ENCODE results near the gene HP1BP3. TPM values are rescaled to one million over a fixed set of nuclear protein-coding genes. Genes with fewer than 3 reads are reported as not detected.
"Not testable (repeated sequence)": the region's sequence is repeated elsewhere in the genome, so short reads cannot be mapped to it uniquely, and the experiment has no call there.

The HP1BP3 gene
- total RNA-seq (2014; rRNA removed) = 201 and 218 TPM in 2 replicates
- polyA plus RNA-seq (2012) = 77.4 TPM

GRCh38 chr1:20787029-20787839 lies at the start of gene HP1BP3:
Gene HP1BP3, minus strand, starts transcription at chr1:20787307. Its CDS starts 6,867 bp downstream, at chr1:20780440.
- peak; percentile 62 for DNase-seq (ENCODE audit: low read depth)

GRCh38 chr1:20836230-20836629 lies 49.1 kb upstream of the HP1BP3 start:
- no peak for DNase-seq (ENCODE audit: low read depth)

DNA sequence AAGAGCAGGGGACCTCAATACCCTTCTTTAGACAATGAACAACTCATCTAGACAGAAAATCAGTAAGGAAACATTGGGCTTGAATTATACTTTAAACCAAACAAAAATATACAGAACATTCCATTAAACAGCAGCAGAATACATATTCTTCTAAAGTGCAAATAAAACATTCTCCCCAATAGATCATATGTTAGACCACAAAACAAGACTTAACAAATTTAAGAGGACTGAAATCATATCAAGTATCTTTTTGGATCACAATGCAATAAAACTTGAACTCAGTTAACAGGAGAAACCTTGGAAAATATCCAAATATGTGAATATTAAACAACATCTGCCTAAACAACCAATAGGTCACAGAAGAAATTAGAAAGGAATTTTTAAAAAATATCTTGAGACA lies 47.7 kb upstream of the HP1BP3 start:
- DNase-seq (ENCODE audit: low read depth) = peak; percentile 16

GRCh38 chr1:20834192-20834591 lies 47.1 kb upstream of the HP1BP3 start:
- no peak for DNase-seq (ENCODE audit: low read depth)

DNA sequence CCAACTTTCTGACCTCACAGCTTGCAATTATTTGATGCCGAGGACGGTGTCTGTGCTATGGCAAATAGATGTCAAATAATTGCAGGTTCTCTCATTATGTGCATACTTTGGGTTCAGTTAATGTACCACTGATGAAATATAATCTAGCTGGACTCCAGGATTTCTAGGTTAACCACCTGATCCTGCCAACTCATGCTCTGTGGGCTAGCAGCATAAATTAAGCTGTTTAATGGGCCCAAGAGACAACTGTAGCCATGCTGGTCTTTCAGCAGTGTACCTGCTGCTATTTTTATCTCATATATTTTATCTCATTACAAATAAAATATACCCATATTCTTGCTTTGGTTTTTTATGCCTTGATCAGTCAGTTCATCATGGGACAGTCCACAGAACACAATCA lies 43.3 kb upstream of the HP1BP3 start:
- DNase-seq (ENCODE audit: low read depth) = peak; percentile 35

DNA sequence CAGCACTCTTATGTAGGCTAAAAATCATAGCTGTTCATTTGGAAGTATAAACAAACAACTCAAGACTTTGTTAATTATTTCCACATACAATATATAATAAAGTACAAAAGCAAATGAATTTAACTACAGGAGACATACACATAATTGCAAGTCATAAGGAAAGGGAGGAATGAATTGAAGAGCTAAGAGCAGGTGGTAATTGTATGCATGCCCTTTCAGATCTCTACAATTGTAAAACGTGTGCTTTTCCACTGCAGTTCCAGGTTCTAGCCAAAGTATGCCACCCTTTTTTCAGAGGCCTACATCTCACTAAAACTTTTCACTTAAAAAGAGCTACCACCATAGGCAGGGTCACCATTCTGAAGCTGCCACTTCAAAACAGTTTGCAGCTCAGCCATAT lies 42.8 kb upstream of the HP1BP3 start:
- DNase-seq (ENCODE audit: low read depth) = no peak

- DNase-seq (ENCODE audit: low read depth) = peak; percentile 53
These were observed 42.4 kb upstream of the HP1BP3 start for GRCh38 chr1:20829531-20829930.

DNA sequence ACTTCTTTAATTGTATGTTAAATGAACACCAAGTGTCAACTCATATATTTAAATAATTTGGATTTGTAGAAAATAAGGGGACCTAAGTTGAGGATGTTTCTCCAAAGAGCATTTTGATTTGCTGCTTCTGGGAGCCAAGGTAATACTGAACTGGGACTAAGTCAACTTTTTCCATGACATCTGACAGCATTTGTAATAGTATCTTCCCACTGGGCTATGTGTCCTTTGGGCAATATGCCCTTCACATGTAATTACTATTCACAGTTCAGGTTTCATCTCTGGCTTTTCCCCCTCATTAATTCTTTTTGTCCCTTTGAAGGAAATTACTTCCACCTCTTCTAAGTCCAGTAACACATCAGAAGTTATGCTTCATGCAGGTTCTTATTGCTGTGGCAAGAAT lies 36.7 kb upstream of the HP1BP3 start:
- no peak for DNase-seq (ENCODE audit: low read depth)

- DNase-seq (ENCODE audit: low read depth) = no peak
These were observed 34.4 kb upstream of the HP1BP3 start for GRCh38 chr1:20821466-20821865.

GRCh38 chr1:20819818-20820217 lies 32.7 kb upstream of the HP1BP3 start:
- no peak for DNase-seq (ENCODE audit: low read depth)

GRCh38 chr1:20814534-20814871 lies 27.4 kb upstream of the HP1BP3 start:
- no peak for DNase-seq (ENCODE audit: low read depth)

- no peak for DNase-seq (ENCODE audit: low read depth)
These were observed 24.8 kb upstream of the HP1BP3 start for GRCh38 chr1:20811916-20812315.

DNA sequence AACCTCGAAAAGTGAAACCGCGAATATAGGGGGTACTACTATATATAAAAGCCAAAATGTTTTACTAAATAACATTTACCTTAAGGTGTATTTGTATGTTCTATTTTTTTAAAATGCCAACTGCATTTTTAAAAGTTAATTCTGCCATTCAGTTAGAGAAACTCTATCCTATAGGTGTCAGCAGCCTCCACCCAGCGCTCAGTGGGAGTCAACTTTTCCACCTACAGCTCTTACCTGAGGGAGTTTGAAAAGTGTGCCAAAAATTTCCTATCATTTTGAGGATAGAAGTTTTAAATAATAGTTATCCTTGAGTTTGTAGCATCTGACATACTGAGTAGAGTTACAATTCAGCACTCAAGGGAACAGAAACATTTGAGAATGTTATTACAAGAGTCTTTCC lies 6.1 kb upstream of the HP1BP3 start:
- no peak for DNase-seq (ENCODE audit: low read depth)

GRCh38 chr1:20792196-20792595 lies 5.1 kb upstream of the HP1BP3 start:
- peak; percentile 77 for DNase-seq (ENCODE audit: low read depth)

DNA sequence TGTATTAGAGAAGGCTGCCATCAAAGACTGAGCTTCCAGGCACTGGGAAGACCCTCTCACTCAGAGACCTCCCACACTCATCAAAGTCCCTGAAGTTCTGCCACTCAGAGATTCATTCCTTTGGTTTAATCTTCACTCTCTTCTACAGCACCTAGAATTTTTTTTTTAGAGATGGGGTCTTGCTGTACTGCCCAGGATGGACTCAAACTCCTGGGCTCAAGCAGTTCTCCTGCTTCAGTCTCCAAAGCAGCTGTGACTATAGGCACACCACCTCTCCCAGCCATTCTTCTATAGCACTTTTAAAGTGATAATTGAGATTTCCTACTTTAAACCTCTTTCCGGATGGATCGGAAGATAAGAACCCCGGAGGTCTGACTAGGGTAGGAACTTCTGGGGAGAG lies 3.7 kb upstream of the HP1BP3 start:
- no peak for DNase-seq (ENCODE audit: low read depth)

DNA sequence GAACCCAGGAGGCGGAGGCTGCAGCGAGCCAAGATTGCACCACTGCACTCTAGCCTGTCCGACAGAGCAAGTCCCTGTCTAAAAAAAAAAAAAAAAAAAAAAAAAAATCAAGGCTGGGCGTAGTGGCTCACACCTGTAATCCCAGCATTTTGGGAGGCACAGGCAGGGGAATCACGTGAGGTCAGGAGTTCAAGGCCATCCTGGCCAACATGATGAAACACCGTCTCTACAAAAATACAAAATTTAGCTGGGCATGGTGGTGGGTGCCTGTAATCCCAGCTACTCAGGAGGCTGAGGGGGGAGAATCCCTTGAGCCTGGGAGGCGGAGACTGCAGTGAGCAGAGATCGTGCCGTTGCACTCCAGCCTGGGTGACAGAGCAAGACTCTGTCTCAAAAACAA lies 2.5 kb upstream of the HP1BP3 start:
- not testable (repeated sequence) for DNase-seq (ENCODE audit: low read depth)

DNA sequence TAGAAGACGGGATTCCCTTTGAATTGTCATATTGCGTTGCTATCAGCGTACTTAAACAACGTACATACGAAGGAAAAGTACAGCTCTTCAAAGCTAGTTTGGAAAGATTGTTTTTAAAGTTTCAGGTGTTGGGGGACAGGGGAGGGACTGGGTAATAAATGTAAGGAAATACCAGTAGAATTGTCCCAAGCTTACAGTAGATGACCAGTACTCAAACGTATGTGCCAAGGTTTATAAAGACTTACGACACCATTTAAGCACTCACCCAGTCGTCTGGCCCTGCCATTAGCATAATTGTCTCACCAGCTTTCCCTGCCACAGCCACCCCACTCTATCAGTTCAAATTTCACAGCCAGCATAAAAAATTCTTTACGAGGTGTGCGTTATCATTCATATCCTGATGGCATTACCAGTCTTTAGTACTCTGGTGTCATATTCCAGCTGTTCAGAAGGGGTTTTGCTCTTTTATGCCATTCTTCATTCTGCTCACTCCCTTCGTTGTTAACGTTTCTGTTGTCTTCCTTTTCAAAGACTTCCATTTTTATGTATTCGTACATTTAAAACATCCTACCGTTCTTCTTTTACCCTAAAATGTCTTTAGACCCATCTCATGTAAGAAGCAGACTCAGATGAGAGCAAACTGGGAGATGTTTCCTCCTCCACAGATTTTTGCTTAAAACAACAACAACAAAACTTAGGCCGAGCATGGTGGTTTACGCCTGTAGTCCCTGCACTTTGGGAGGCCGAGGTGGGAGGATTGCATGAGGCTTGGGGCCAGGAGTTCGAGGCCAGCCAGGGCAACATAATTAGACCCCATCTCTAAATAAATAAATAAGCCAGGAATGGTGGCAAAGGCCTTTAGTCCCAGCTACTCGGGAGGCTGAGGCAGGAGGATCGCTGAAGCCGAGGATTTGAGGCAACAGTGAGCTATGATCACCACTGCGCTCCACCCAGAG lies 1.0 kb upstream of the HP1BP3 start:
- DNase-seq (ENCODE audit: low read depth) = peak; percentile 50

DNA sequence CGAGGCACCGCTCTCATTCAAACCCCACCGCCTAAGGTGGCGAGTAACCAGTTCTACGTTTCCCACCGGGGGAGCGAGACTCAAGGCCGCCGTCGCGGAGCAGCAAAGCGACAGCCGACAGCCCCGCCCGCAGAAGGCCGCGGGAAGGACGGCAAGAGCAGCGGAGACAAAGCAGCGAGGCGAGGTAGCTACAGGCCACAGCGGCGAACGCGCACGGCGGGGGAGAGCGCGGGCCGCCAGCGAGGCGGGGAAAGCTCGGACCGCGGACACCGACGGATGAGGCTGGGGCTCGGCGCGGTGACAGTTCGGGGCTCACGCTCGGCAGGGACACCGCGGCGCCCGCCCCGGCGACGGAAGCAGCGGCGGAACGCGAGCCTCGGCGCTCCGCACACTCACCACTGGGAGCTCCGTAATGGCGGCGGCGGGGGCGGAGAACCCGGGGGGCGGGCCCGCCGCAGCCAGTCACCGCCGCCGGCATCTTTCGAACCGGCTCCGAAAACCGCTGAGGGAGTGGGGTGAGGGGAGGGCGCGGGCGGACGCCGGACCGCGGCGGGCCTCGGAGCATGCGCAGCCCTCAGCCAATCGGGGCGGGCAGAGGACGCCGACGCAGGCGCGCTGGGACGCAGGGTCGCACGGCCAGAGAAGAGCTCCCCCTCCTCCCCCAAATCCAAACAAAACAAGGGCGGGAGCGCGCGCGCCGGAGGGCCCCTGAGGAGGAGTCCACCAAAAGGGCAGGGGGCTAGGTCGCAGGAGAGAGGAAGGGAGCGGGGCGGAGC lies 666 bp downstream of the HP1BP3 start:
- peak; percentile 93 for DNase-seq (ENCODE audit: low read depth)

GRCh38 chr1:20785907-20786252 lies 1.2 kb downstream of the HP1BP3 start:
- DNase-seq (ENCODE audit: low read depth) = no peak

- no peak for DNase-seq (ENCODE audit: low read depth)
These were observed 11.4 kb downstream of the HP1BP3 start for GRCh38 chr1:20775700-20776099.

DNA sequence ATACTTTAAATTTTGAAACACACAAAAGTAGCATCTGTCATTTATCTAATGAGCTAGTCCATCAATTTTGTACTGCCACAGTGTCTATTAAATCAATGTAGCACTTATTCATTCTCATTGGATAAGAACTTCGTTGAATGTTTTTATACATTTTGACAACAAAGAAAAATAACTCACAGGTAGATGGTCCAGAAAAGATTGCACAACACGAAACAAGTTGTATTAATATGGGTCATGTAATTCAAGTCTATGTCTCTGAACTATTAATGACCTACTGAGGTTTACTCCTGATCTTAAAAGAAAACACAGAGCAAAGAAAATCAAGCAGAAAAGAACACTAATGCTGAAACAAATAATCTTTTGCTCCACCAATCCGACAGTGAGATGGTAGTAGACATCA lies 15.3 kb downstream of the HP1BP3 start:
- no peak for DNase-seq (ENCODE audit: low read depth)
